HepG2 (cell line): ENCODE data around the gene CTNNA1. TPM values are rescaled to one million over a fixed set of nuclear protein-coding genes. Genes with fewer than 3 reads are reported as not detected.
"Not testable (repeated sequence)": the region's sequence is repeated elsewhere in the genome, so short reads cannot be mapped to it uniquely, and the experiment has no call there.

Source experiments
- ATAC-seq: fragments of 200-7000 bp; cut with Tn5 transposase; 3 replicates; pipeline ENCODE4 v1.9.1; 2020; ENCODE audit warnings: mild to moderate bottlenecking, moderate library complexity
- BruUV-seq: library from RNA; stranded (reverse); fragments of 400-500 nt; replicated peaks from 2 replicates; lab custom pipeline; 2021; lab: Mats Ljungman, UMichigan
- CTCF ChIA-PET: fragments of 300-600 bp; formaldehyde crosslinking; extraction: SDS; loops from one replicate; lab custom pipeline; 2021; ENCODE audit warnings: low total read pairs, inconsistent platforms, low intra/inter-chr PET ratio; lab: Yijun Ruan, JAX
- POLR2A ChIA-PET: fragments of 350-600 bp; sonication (Branson Sonifier 250); formaldehyde crosslinking; loops from one replicate; lab custom pipeline; 2020; ENCODE audit warnings: antibody characterized with exemption, inconsistent platforms; lab: Yijun Ruan, JAX
- DNase-seq: peaks from one replicate; pipeline ENCODE4 v3.0.0-alpha.2; 2015; ENCODE audit warnings: low spot score
- FAIRE-seq: peaks from 3 replicates; lab custom pipeline; 2011; peaks lifted over from hg19 to GRCh38; lab: Jason Lieb, UNC
- H2AFZ ChIP-seq: one replicate; pipeline ENCODE4 v1.6.1; 2011; ENCODE audit warnings: low read length, inconsistent platforms
- H3K27ac ChIP-seq: fragments of 300-600 bp; 3 replicates; pipeline ENCODE4 v1.8.0; 2011; ENCODE audit warnings: mixed run types, mild to moderate bottlenecking, mixed read lengths, low read length, inconsistent platforms; ENCODE audit not compliant: insufficient read depth; ENCODE audit errors: extremely low read length
- H3K27me3 ChIP-seq, 2 experiments: fragments of 200-600 bp in 1 of 2; 2 replicates in 1 of 2; 3 replicates in 1 of 2; pipeline versions ENCODE4 v1.6.0 to v1.8.0; 2011; ENCODE audit warnings: low read length in 2 of 2, mild to moderate bottlenecking in 2 of 2, moderate library complexity in 2 of 2, inconsistent platforms in 1 of 2; ENCODE audit not compliant: insufficient read depth in 2 of 2, control insufficient read depth in 1 of 2
- H3K36me3 ChIP-seq, 2 experiments: fragments of 200-600 bp in 1 of 2; replicated peaks in 1 of 2; 2 replicates in 1 of 2; 3 replicates in 1 of 2; pipeline versions ENCODE4 v1.5.1 to v1.8.0; 2011; ENCODE audit warnings: low read length in 2 of 2, inconsistent platforms in 1 of 2; ENCODE audit not compliant: insufficient read depth in 2 of 2, control insufficient read depth in 1 of 2
- H3K4me1 ChIP-seq: 2 replicates; pipeline ENCODE4 v1.5.1; 2012; ENCODE audit warnings: low read length, inconsistent platforms; ENCODE audit not compliant: insufficient read depth
- H3K4me2 ChIP-seq: 2 replicates; pipeline ENCODE4 v1.6.0; 2011; ENCODE audit warnings: low read depth, low read length, inconsistent platforms
- H3K4me3 ChIP-seq, 3 experiments: fragments of 200-600 bp in 1 of 3; sonication (generic), shearing (Covaris generic) in 1 of 3; replicated peaks in 1 of 3; 2 replicates each; pipeline ENCODE4 v1.5.1; 2011 to 2016; ENCODE audit warnings: low read length in 3 of 3, inconsistent platforms in 2 of 3, low read depth in 2 of 3, mild to moderate bottlenecking in 2 of 3, control low read depth in 1 of 3, mixed read lengths in 1 of 3; ENCODE audit not compliant: insufficient read depth in 1 of 3
- H3K79me2 ChIP-seq: one replicate; pipeline ENCODE4 v1.6.1; 2011; ENCODE audit warnings: low read length, inconsistent platforms; ENCODE audit not compliant: insufficient read depth
- H3K9ac ChIP-seq: 2 replicates; pipeline ENCODE4 v1.6.0; 2011; ENCODE audit warnings: mild to moderate bottlenecking, low read depth, low read length, inconsistent platforms; ENCODE audit not compliant: insufficient read depth
- H3K9me3 ChIP-seq: 2 replicates; pipeline ENCODE4 v1.5.1; 2012; ENCODE audit warnings: mild to moderate bottlenecking, low read length
- H4K20me1 ChIP-seq: 2 replicates; pipeline ENCODE4 v1.6.0; 2011; ENCODE audit warnings: inconsistent platforms, mild to moderate bottlenecking, low read length, moderate library complexity; ENCODE audit not compliant: insufficient read depth
- ATF2 ChIP-seq: sonication (generic); formaldehyde crosslinking; IDR thresholded peaks from 2 replicates; pipeline ENCODE4 v1.4.0; 2020; ENCODE audit warnings: missing genetic modification reagents
- DPF2 ChIP-seq: sonication (generic); formaldehyde crosslinking; IDR thresholded peaks from 2 replicates; pipeline ENCODE4 v1.4.0; 2020; ENCODE audit warnings: mild to moderate bottlenecking, low read depth, missing genetic modification reagents, borderline replicate concordance
- EP300 ChIP-seq, 3 experiments: sonication (generic) in 1 of 3; formaldehyde crosslinking in 1 of 3; IDR thresholded peaks; 2 replicates each; pipeline versions ENCODE4 v1.5.1 to v1.6.1; 2011 to 2020; ENCODE audit warnings: low read depth in 2 of 3, low read length in 2 of 3, borderline replicate concordance in 1 of 3, improper control_type of control experiment in 1 of 3, mild to moderate bottlenecking in 1 of 3, missing genetic modification reagents in 1 of 3, moderate library complexity in 1 of 3
- SOX13 ChIP-seq, 3 experiments: fragments of 450-650 bp in 1 of 3; sonication (generic) in 1 of 3; formaldehyde crosslinking in 1 of 3; IDR thresholded peaks in 2 of 3; conservative IDR thresholded peaks in 1 of 3; 2 replicates each; pipeline versions ENCODE4 v1.5.0 to v1.6.1; 2016 to 2020; ENCODE audit warnings: antibody characterized with exemption in 1 of 3, mild to moderate bottlenecking in 1 of 3, missing compliant biosample characterization in 1 of 3, missing genetic modification reagents in 1 of 3, moderate library complexity in 1 of 3
- SOX6 ChIP-seq, 2 experiments: fragments of 450-650 bp in 1 of 2; sonication (generic) in 1 of 2; formaldehyde crosslinking in 1 of 2; IDR thresholded peaks; 2 replicates each; pipeline versions ENCODE4 v1.4.0 to v1.6.1; 2017 to 2020; ENCODE audit warnings: antibody characterized with exemption in 1 of 2, mild to moderate bottlenecking in 1 of 2, missing genetic modification reagents in 1 of 2
- TEAD3 ChIP-seq: optimal IDR thresholded peaks from 2 replicates; pipeline ENCODE3; 2016; ENCODE audit warnings: borderline replicate concordance
- ZNF770 ChIP-seq: sonication (generic); formaldehyde crosslinking; IDR thresholded peaks from 2 replicates; pipeline ENCODE4 v1.5.0; 2020; ENCODE audit warnings: mild to moderate bottlenecking, missing genetic modification reagents
- WGBS: methylation state at CpG from one replicate; pipeline ENCODE4 v1.1.6; 2017; ENCODE audit warnings: low lambda C conversion rate; 5-methylcytosine and 5-hydroxymethylcytosine counted together
- in situ Hi-C: cut with HindIII; loops from 2 replicates; pipeline ENCODE4 v1.10.0; 2017; ENCODE audit warnings: low pct_unique_long_range_greater_than_20kb; ENCODE audit not compliant: extremely low pct_ligation_motif_present
- intact Hi-C: fragments of 100-400 bp; cut with micrococcal nuclease; formaldehyde crosslinking; loops from one replicate; pipeline ENCODE4 v1.10.0; 2022; ENCODE audit not compliant: unreplicated experiment
- polyA plus RNA-seq, 8 experiments: library from polyadenylated mRNA; depleted of rRNA in 3 of 8; stranded (reverse) in 7 of 8; unstranded in 1 of 8; fragments of >200 nt; fragmentation: Illumina TruSeq in 4 of 8; extraction: Trizol in 4 of 8; gene quantifications; 2 replicates each; pipeline versions ENCODE4 v1.2.1 to v1.2.3, GENCODE V29; 2011 to 2016; ENCODE audit warnings: low read depth in 4 of 8, missing spikeins in 1 of 8, mixed read lengths in 1 of 8; ENCODE audit not compliant: insufficient read depth in 1 of 8
- total RNA-seq, 5 experiments: library from RNA; depleted of rRNA; stranded (reverse); fragments of >200 nt; fragmentation: Illumina TruSeq; extraction: Trizol; gene quantifications; 2 replicates each; pipeline ENCODE4 v1.2.3, GENCODE V29; 2016; ENCODE audit warnings: low read depth in 1 of 5
- TF ChIP-seq, protein P1 (sequence below): sonication (generic); formaldehyde crosslinking; IDR thresholded peaks from 2 replicates; pipeline ENCODE4 v1.4.0; 2020; ENCODE audit warnings: missing genetic modification reagents

CTNNA1 gene
- total and polyA plus RNA-seq, 2 of the 13 experiments (the other 11 are each of a cell fraction or from before 2014, with no cell fraction given), result 66.8 to 162 TPM

- H3K4me3 ChIP-seq, H3K27me3 ChIP-seq, DNase-seq, BruUV-seq, H3K4me2 ChIP-seq, H2AFZ ChIP-seq, FAIRE-seq, ATAC-seq, in situ Hi-C loops, H3K9me3 ChIP-seq, H3K36me3 ChIP-seq, H3K9ac ChIP-seq: not testable (repeated sequence)
- Histone ChIP-seq H4K20me1 (peaks cover 54% of the 10 kb centered on the region), H3K4me1 (peaks cover 64% of the 10 kb centered on the region), H3K27ac (peak overlapping the region; percentile 38), H3K79me2 (peaks cover 72% of the 10 kb centered on the region)
- ChIA-PET POLR2A (interaction anchor here (0.6 to 1.6 kb wide), 4 partner anchors 12 to 1833 kb away, joined by 3 to 5 read pairs (median 3); no protein-coding TSS in a partner anchor), CTCF (interaction anchor here (0.5 to 0.6 kb wide), 2 partner anchors 22 to 196 kb away, joined by 3 read pairs; no protein-coding TSS in a partner anchor)
- intact Hi-C loops, result loop anchor here (2.0 kb wide), 1 partner anchor 131 kb away; no protein-coding TSS in a partner anchor
- 96% methylated on average over 6 of the region's 6 CpGs for WGBS
- peak; percentile 81 for TF ChIP-seq ZNF770 (CRISPR knock-in tag)
These were observed 20.4 kb downstream of the CTNNA1 start for GRCh38 chr5:138773624-138774023.

- WGBS, result 33% methylated on average over 1 of the region's 1 CpG
- ATAC-seq (peak; percentile 82), DNase-seq (peak; percentile 86), FAIRE-seq (peak; percentile 88)
- Histone ChIP-seq H3K27me3 (no peaks in the 10 kb centered on the region), H4K20me1 (peaks cover 58% of the 10 kb centered on the region), H3K36me3 (0 out of 5 replicates have a peak, but pooled peaks cover 0 to 4% of the 10 kb centered on the region in 2 experiments), H3K4me2 (peak overlapping the region; percentile 46), H3K27ac (peak overlapping the region; percentile 35), H3K9me3 (no peaks in the 10 kb centered on the region), H3K79me2 (peaks cover 76% of the 10 kb centered on the region), H3K4me1 (peaks cover 55% of the 10 kb centered on the region), H2AFZ (no peak overlapping the region), H3K4me3 (peak overlapping the region in 2 of 3 experiments; percentile 11 to 15; a peak in 2 of 6 replicates), H3K9ac (no peak overlapping the region)
- BruUV-seq, result no TSS peak
- ChIA-PET CTCF (no interaction called here), POLR2A (interaction anchor here (0.6 to 1.6 kb wide), 4 partner anchors 13 to 196 kb away, joined by 3 to 5 read pairs (median 4); no protein-coding TSS in a partner anchor)
- intact Hi-C loops, result loop anchor here (2.0 kb wide), 1 partner anchor 132 kb away; no protein-coding TSS in a partner anchor
- in situ Hi-C loops, result no loop called here
- peak in 1 of 2 experiments; percentile 48; a peak in 1 of 4 replicates for TF ChIP-seq EP300 (IDR thresholded peaks at IDR 0.05; ENCODE audit: low read depth in 2 of 2, low read length in 2 of 2)
- no peak for TF ChIP-seq EP300 (CRISPR knock-in tag; IDR thresholded peaks at IDR 0.05; ENCODE audit: borderline replicate concordance)
- TF ChIP-seq SOX6 (IDR thresholded peaks at IDR 0.05), result no peak
- peak; percentile 22; the same call in 1 of the 2 replicates for TF ChIP-seq SOX6 (CRISPR knock-in tag; IDR thresholded peaks at IDR 0.05)
- no peak for TF ChIP-seq SOX13 (IDR thresholded peaks at IDR 0.05)
- TF ChIP-seq SOX13 (CRISPR knock-in tag; conservative IDR thresholded peaks at IDR 0.05 in 1 of 2, IDR thresholded peaks at IDR 0.05 in 1 of 2), result peak in 1 of 2 experiments; percentile 46; a peak in 2 of 4 replicates
- 0 out of 2 replicates have a peak, but pooled peaks have one; percentile 11 for TF ChIP-seq DPF2 (CRISPR knock-in tag)
- TF ChIP-seq, protein P1, sequence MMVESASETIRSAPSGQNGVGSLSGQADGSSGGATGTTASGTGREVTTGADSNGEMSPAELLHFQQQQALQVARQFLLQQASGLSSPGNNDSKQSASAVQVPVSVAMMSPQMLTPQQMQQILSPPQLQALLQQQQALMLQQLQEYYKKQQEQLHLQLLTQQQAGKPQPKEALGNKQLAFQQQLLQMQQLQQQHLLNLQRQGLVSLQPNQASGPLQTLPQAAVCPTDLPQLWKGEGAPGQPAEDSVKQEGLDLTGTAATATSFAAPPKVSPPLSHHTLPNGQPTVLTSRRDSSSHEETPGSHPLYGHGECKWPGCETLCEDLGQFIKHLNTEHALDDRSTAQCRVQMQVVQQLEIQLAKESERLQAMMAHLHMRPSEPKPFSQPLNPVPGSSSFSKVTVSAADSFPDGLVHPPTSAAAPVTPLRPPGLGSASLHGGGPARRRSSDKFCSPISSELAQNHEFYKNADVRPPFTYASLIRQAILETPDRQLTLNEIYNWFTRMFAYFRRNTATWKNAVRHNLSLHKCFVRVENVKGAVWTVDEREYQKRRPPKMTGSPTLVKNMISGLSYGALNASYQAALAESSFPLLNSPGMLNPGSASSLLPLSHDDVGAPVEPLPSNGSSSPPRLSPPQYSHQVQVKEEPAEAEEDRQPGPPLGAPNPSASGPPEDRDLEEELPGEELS (CRISPR knock-in tag), result peak; percentile 33; the same call in 1 of the 2 replicates
- TF ChIP-seq ATF2, result peak; percentile 27; the same call in 1 of the 2 replicates
- peak; percentile 76 for TF ChIP-seq TEAD3 (CRISPR knock-in tag)
These were observed 21.8 kb downstream of the CTNNA1 start for GRCh38 chr5:138775034-138775433.
